ENCODE data around the gene ATP2B2. TPM values are rescaled to one million over a fixed set of nuclear protein-coding genes. Genes with fewer than 3 reads are reported as not detected.

Gene ATP2B2
- total and polyA plus RNA-seq, 10 of the 15 experiments (the other 5 are each of a cell fraction or from before 2014, with no cell fraction given) = 0.04 TPM; not detected in 9

DNA sequence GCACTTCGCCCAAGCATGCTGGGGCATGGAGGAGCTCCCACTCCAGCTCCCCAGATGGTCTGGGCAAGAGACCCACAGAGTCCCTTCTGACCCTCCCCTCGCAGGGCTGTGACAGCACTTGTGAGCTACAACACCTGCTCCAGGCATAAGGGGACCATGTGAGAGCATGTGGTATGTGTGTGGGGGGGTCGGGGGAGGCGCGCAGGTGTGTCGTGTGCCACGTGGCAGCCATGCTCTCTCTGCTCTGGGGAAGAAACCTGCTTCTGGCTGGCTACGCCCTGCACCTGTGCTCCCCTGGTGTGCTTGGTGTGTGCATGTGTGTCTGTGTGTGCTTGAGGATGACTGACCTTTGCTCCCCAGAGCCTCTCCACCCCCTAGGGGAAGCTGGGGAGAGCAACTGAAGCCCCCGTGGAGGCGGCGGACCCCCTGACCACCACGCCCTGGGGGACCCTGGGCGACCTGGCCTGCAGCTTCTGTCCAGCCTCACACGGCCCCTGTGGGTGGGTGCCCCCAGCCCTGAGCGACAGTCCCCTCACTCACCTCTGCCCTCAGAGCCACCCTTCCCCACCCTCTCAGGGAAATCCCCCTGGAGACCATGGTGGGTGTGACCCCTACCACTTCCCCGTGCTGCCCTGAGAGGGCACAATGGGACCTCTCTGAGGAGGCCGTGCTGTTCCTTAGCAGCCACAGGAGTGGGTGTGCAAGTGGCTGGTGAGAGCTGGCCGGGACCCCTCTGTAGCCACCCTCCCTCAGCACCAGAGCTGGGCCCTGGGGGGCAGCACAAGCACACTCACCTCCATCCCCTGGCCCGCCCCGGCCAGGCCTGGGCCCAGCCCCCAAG, 167.8 kb downstream of the ATP2B2 start:
- TF ChIP-seq CREB1 (IDR thresholded peaks at IDR 0.05; ENCODE audit: low read depth) (no peak), GABPA (IDR thresholded peaks at IDR 0.05; ENCODE audit: low read depth) (no peak), ETV6 (conservative IDR thresholded peaks at IDR 0.05 in 1 of 2, IDR thresholded peaks at IDR 0.05 in 1 of 2; ENCODE audit: borderline replicate concordance in 1 of 2, low read depth in 1 of 2) (no peak), FOXK2 (IDR thresholded peaks at IDR 0.05) (no peak), CREM (IDR thresholded peaks at IDR 0.05; ENCODE audit: low read depth) (no peak), MXI1 (IDR thresholded peaks at IDR 0.05; ENCODE audit: low read depth, low read length) (no peak), DPF2 (IDR thresholded peaks at IDR 0.05) (no peak), NBN (IDR thresholded peaks at IDR 0.05) (no peak), E4F1 (IDR thresholded peaks at IDR 0.05; ENCODE audit: borderline replicate concordance, partially characterized antibody) (no peak), RB1 (IDR thresholded peaks at IDR 0.05; ENCODE audit: borderline replicate concordance) (no peak), POLR2AphosphoS2 (IDR thresholded peaks at IDR 0.05; ENCODE audit: low read depth, low read length) (no peak)
- TF ChIP-seq, protein P1, sequence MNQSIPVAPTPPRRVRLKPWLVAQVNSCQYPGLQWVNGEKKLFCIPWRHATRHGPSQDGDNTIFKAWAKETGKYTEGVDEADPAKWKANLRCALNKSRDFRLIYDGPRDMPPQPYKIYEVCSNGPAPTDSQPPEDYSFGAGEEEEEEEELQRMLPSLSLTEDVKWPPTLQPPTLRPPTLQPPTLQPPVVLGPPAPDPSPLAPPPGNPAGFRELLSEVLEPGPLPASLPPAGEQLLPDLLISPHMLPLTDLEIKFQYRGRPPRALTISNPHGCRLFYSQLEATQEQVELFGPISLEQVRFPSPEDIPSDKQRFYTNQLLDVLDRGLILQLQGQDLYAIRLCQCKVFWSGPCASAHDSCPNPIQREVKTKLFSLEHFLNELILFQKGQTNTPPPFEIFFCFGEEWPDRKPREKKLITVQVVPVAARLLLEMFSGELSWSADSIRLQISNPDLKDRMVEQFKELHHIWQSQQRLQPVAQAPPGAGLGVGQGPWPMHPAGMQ (IDR thresholded peaks at IDR 0.05; ENCODE audit: borderline replicate concordance) = no peak
- Histone ChIP-seq H3K27ac (ENCODE audit: control insufficient read depth, insufficient read depth) (no peak overlapping the region), H3K4me3 (no peak overlapping the region), H2AFZ (ENCODE audit: control insufficient read depth, low read depth, low read length) (no peak overlapping the region), H3K9me3 (replicated peaks; ENCODE audit: control insufficient read depth, insufficient read depth, low read length) (no peaks in the 10 kb centered on the region), H3K9ac (ENCODE audit: control insufficient read depth, insufficient read depth, low read length) (no peak overlapping the region), H4K20me1 (ENCODE audit: control insufficient read depth, insufficient read depth) (no peaks in the 10 kb centered on the region), H3K79me2 (ENCODE audit: control insufficient read depth, insufficient read depth, low read length) (no peaks in the 10 kb centered on the region), H3K4me1 (ENCODE audit: control insufficient read depth, insufficient read depth, low read length) (peaks cover 5% of the 10 kb centered on the region; the same call in 1 of the 2 replicates), H3K4me2 (ENCODE audit: control insufficient read depth, insufficient read depth) (no peak overlapping the region), H3K27me3 (replicated peaks in 1 of 2; ENCODE audit: control insufficient read depth in 2 of 2, insufficient read depth in 2 of 2, low read length in 1 of 2) (no peaks in the 10 kb centered on the region; a peak in 1 of 4 replicates), H3K36me3 (ENCODE audit: control insufficient read depth in 2 of 2, insufficient read depth in 2 of 2, low read length in 1 of 2) (no peaks in the 10 kb centered on the region)
- BruUV-seq (replicated peaks) = no TSS peak
- ATAC-seq (no peak), DNase-seq (ENCODE audit: low read depth, low spot score) (no peak), FAIRE-seq (no peak)
- ChIA-PET CTCF (no interaction called here), RAD21 (ENCODE audit: unreplicated experiment) (interaction anchor here (0.7 kb wide), 1 partner anchor 834 kb away, joined by 3 read pairs; no protein-coding TSS in a partner anchor), SMC1A (ENCODE audit: uncharacterized antibody, unreplicated experiment) (interaction anchor here (0.6 kb wide), 1 partner anchor 127 kb away, joined by 3 read pairs; no protein-coding TSS in a partner anchor), POLR2A (interaction anchor here (0.5 kb wide), 1 partner anchor 1536 kb away, joined by 4 read pairs; no protein-coding TSS in a partner anchor)
- WGBS (ENCODE audit: insufficient coverage, insufficient replicate concordance, low lambda C conversion rate, missing lambda C conversion rate) = 28% methylated on average over 20 of the region's 20 CpGs
- intact Hi-C loops (cut with micrococcal nuclease; ENCODE audit: unreplicated experiment) (no loop called here), in situ Hi-C loops (cut with MboI) (no loop called here)
